H1 (cell line): ENCODE data around the gene VEPH1. TPM values are rescaled to one million over a fixed set of nuclear protein-coding genes. Genes with fewer than 3 reads are reported as not detected.
A peak's percentile ranks its signal among the peaks of the same experiment; 100 is the strongest.

Experiments used
- BCL11A ChIP-seq, 2 experiments: IDR thresholded peaks; one replicate each; pipeline ENCODE4 v1.6.1; 2011; ENCODE audit warnings: low read depth in 2 of 2, low read length in 2 of 2, mild to moderate bottlenecking in 2 of 2
- CBX5 ChIP-seq: fragments of 300-800, 300-1000 bp; sonication (generic); IDR thresholded peaks from 2 replicates; pipeline ENCODE4 v1.7.1; 2016; ENCODE audit warnings: antibody characterized with exemption, low read length, low read depth
- CHD1 ChIP-seq: IDR thresholded peaks from 2 replicates; pipeline ENCODE4 v1.6.1; 2012; ENCODE audit warnings: low read depth, low read length, improper control_type of control experiment
- CTBP2 ChIP-seq: IDR thresholded peaks from 2 replicates; pipeline ENCODE4 v1.7.0; 2011; ENCODE audit warnings: borderline replicate concordance, mild to moderate bottlenecking, moderate library complexity, mixed read lengths, low read length; ENCODE audit not compliant: insufficient read depth, insufficient read length
- GTF2F1 ChIP-seq: IDR thresholded peaks from 2 replicates; pipeline ENCODE4 v1.6.1; 2012; ENCODE audit warnings: low read depth, low read length, improper control_type of control experiment, borderline replicate concordance
- POLR2AphosphoS5 ChIP-seq: IDR thresholded peaks from 2 replicates; pipeline ENCODE4 v1.6.1; 2011; ENCODE audit warnings: low read depth, low read length
- SIRT6 ChIP-seq: IDR thresholded peaks from one replicate; pipeline ENCODE4 v1.7.1; 2012; ENCODE audit warnings: low read length, inconsistent platforms
- SIX5 ChIP-seq: IDR thresholded peaks from 2 replicates; pipeline ENCODE4 v1.6.1; 2011; ENCODE audit warnings: mild to moderate bottlenecking, low read depth, low read length
- polyA plus RNA-seq, 7 experiments: library from polyadenylated mRNA; depleted of rRNA in 3 of 7; stranded (reverse) in 5 of 7; unstranded in 2 of 7; fragments of >200 nt in 5 of 7; fragments of 200-250 nt in 2 of 7; gene quantifications; 1 replicate in 5 of 7; 2 replicates in 1 of 7; 4 replicates in 1 of 7; pipeline versions ENCODE4 v1.2.1 to v1.2.3, GENCODE V29; 2011 to 2013; ENCODE audit warnings: missing spikeins in 2 of 7, mixed read lengths in 2 of 7
- total RNA-seq: library from RNA; stranded (reverse); fragmentation: NEBNext Ultra II Directional; extraction: Animal tissue kit (Norgen Biotek cat#: 25700); gene quantifications from 2 replicates; pipeline ENCODE4 v1.2.1, GENCODE V29; 2021
- TF ChIP-seq, protein P1 (sequence below): fragments of 300-600 bp; sonication (generic); IDR thresholded peaks from 2 replicates; pipeline ENCODE4 v1.7.1; 2012; ENCODE audit warnings: low read length, moderate library complexity, mild to moderate bottlenecking, inconsistent platforms; ENCODE audit not compliant: insufficient replicate concordance
- TF ChIP-seq, protein P2 (sequence below): IDR thresholded peaks from 2 replicates; pipeline ENCODE4 v1.6.1; 2011; ENCODE audit warnings: low read length, improper control_type of control experiment

VEPH1 gene
- total and polyA plus RNA-seq, 2 of the 8 experiments (the other 6 are each of a cell fraction or from before 2014, with no cell fraction given) = 12.0 to 18.3 TPM

DNA sequence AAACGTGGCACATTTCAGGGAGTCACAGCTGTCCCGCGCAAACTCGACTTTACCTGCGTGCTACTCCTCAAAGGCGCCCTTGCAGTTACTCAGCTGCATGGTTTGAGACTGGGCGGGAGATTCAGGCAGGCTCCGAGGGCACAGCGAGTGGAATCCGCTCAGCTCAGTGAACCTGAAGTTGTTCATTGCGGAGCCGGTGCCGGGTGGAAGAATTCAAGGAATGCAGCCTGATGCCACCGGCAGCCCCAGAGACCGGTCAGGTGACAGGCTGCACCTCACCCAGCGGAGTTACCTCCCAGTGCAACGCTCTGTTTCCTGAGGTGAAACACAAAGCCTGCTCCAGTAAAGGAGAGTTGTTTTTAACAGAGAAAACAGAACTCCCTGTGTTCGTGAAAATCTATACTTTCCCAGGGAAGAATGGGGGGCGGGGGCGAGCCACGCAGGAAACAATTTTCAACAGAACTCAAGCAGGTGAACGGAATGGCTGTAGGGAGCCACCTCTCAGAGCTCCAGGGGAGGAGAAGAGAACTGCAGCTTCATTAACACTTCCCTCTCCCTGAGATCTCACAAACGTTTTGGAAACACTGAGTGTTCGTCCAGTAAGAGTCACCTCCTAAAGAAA, 3.8 kb downstream of the VEPH1 start (continued):
- TF ChIP-seq, protein P1, sequence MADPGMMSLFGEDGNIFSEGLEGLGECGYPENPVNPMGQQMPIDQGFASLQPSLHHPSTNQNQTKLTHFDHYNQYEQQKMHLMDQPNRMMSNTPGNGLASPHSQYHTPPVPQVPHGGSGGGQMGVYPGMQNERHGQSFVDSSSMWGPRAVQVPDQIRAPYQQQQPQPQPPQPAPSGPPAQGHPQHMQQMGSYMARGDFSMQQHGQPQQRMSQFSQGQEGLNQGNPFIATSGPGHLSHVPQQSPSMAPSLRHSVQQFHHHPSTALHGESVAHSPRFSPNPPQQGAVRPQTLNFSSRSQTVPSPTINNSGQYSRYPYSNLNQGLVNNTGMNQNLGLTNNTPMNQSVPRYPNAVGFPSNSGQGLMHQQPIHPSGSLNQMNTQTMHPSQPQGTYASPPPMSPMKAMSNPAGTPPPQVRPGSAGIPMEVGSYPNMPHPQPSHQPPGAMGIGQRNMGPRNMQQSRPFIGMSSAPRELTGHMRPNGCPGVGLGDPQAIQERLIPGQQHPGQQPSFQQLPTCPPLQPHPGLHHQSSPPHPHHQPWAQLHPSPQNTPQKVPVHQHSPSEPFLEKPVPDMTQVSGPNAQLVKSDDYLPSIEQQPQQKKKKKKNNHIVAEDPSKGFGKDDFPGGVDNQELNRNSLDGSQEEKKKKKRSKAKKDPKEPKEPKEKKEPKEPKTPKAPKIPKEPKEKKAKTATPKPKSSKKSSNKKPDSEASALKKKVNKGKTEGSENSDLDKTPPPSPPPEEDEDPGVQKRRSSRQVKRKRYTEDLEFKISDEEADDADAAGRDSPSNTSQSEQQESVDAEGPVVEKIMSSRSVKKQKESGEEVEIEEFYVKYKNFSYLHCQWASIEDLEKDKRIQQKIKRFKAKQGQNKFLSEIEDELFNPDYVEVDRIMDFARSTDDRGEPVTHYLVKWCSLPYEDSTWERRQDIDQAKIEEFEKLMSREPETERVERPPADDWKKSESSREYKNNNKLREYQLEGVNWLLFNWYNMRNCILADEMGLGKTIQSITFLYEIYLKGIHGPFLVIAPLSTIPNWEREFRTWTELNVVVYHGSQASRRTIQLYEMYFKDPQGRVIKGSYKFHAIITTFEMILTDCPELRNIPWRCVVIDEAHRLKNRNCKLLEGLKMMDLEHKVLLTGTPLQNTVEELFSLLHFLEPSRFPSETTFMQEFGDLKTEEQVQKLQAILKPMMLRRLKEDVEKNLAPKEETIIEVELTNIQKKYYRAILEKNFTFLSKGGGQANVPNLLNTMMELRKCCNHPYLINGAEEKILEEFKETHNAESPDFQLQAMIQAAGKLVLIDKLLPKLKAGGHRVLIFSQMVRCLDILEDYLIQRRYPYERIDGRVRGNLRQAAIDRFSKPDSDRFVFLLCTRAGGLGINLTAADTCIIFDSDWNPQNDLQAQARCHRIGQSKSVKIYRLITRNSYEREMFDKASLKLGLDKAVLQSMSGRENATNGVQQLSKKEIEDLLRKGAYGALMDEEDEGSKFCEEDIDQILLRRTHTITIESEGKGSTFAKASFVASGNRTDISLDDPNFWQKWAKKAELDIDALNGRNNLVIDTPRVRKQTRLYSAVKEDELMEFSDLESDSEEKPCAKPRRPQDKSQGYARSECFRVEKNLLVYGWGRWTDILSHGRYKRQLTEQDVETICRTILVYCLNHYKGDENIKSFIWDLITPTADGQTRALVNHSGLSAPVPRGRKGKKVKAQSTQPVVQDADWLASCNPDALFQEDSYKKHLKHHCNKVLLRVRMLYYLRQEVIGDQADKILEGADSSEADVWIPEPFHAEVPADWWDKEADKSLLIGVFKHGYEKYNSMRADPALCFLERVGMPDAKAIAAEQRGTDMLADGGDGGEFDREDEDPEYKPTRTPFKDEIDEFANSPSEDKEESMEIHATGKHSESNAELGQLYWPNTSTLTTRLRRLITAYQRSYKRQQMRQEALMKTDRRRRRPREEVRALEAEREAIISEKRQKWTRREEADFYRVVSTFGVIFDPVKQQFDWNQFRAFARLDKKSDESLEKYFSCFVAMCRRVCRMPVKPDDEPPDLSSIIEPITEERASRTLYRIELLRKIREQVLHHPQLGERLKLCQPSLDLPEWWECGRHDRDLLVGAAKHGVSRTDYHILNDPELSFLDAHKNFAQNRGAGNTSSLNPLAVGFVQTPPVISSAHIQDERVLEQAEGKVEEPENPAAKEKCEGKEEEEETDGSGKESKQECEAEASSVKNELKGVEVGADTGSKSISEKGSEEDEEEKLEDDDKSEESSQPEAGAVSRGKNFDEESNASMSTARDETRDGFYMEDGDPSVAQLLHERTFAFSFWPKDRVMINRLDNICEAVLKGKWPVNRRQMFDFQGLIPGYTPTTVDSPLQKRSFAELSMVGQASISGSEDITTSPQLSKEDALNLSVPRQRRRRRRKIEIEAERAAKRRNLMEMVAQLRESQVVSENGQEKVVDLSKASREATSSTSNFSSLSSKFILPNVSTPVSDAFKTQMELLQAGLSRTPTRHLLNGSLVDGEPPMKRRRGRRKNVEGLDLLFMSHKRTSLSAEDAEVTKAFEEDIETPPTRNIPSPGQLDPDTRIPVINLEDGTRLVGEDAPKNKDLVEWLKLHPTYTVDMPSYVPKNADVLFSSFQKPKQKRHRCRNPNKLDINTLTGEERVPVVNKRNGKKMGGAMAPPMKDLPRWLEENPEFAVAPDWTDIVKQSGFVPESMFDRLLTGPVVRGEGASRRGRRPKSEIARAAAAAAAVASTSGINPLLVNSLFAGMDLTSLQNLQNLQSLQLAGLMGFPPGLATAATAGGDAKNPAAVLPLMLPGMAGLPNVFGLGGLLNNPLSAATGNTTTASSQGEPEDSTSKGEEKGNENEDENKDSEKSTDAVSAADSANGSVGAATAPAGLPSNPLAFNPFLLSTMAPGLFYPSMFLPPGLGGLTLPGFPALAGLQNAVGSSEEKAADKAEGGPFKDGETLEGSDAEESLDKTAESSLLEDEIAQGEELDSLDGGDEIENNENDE = peak; percentile 17
- TF ChIP-seq, protein P2, sequence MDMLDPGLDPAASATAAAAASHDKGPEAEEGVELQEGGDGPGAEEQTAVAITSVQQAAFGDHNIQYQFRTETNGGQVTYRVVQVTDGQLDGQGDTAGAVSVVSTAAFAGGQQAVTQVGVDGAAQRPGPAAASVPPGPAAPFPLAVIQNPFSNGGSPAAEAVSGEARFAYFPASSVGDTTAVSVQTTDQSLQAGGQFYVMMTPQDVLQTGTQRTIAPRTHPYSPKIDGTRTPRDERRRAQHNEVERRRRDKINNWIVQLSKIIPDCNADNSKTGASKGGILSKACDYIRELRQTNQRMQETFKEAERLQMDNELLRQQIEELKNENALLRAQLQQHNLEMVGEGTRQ = peak; percentile 83
- TF ChIP-seq CHD1 (no peak), CTBP2 (peak; percentile 95), BCL11A (IDR thresholded peaks at IDR 0.05; ENCODE audit: low read depth in 2 of 2, low read length in 2 of 2) (no peak), POLR2AphosphoS5 (peak; percentile 92), GTF2F1 (peak; percentile 67; the same call in 1 of the 2 replicates), SIRT6 (no peak), CBX5 (no peak), SIX5 (no peak)
